CD8-positive, alpha-beta memory T cell (primary cell): ENCODE results near the gene SNX5. TPM values are rescaled to one million over a fixed set of nuclear protein-coding genes. Genes with fewer than 3 reads are reported as not detected.

Source experiments
- CTCF ChIA-PET: fragments of 350-600 bp; sonication (Branson Sonifier 250); formaldehyde crosslinking; loops from one replicate; lab custom pipeline; 2021; ENCODE audit warnings: antibody characterized with exemption; lab: Charles Lee
- POLR2A ChIA-PET: fragments of 350-600 bp; sonication (Branson Sonifier 250); formaldehyde crosslinking; loops from one replicate; lab custom pipeline; 2021; ENCODE audit warnings: antibody characterized with exemption; lab: Charles Lee
- DNase-seq, 5 donors: peaks; one replicate each; pipeline versions ENCODE4 v3.0.0 to v3.0.0-alpha.2; 2020 to 2022; ENCODE audit warnings: mixed read lengths in 1 of 5
- H3K27ac ChIP-seq: one replicate; pipeline ENCODE4 v1.7.0; 2013; ENCODE audit warnings: low read depth, mild to moderate bottlenecking, low read length, moderate library complexity
- H3K27me3 ChIP-seq: 2 replicates; pipeline ENCODE4 v1.7.0; 2013; ENCODE audit warnings: low read length, mild to moderate bottlenecking; ENCODE audit not compliant: insufficient read depth, poor library complexity, severe bottlenecking
- H3K36me3 ChIP-seq: 2 replicates; pipeline ENCODE4 v1.7.0; 2013; ENCODE audit warnings: mild to moderate bottlenecking, low read length, moderate library complexity; ENCODE audit not compliant: insufficient read depth
- H3K4me1 ChIP-seq: 2 replicates; pipeline ENCODE4 v1.7.0; 2013; ENCODE audit warnings: mild to moderate bottlenecking, low read length, moderate library complexity; ENCODE audit not compliant: insufficient read depth
- H3K4me3 ChIP-seq: 2 replicates; pipeline ENCODE4 v1.7.0; 2013; ENCODE audit warnings: mild to moderate bottlenecking, low read length
- H3K9me3 ChIP-seq: 2 replicates; pipeline ENCODE4 v1.7.0; 2013; ENCODE audit warnings: mild to moderate bottlenecking, low read length
- H3K27ac Mint-ChIP-seq, 8 donors: one replicate each; pipeline ENCODE4 v1.8.0; 2020 to 2021; ENCODE audit warnings: mixed read lengths in 8 of 8, mild to moderate bottlenecking in 6 of 8, inconsistent platforms in 3 of 8, moderate library complexity in 3 of 8
- H3K27me3 Mint-ChIP-seq, 2 donors: one replicate each; pipeline ENCODE4 v1.8.0; 2020 to 2021; ENCODE audit warnings: mixed read lengths in 2 of 2, mild to moderate bottlenecking in 1 of 2, moderate library complexity in 1 of 2
- H3K36me3 Mint-ChIP-seq, 3 donors: one replicate each; pipeline ENCODE4 v1.8.0; 2020 to 2021; ENCODE audit warnings: mixed read lengths in 3 of 3, inconsistent platforms in 1 of 3, mild to moderate bottlenecking in 1 of 3
- H3K4me1 Mint-ChIP-seq, 3 donors: one replicate each; pipeline ENCODE4 v1.8.0; 2020 to 2021; ENCODE audit warnings: mixed read lengths in 3 of 3, inconsistent platforms in 1 of 3, mild to moderate bottlenecking in 1 of 3
- H3K4me3 Mint-ChIP-seq, 7 donors: one replicate each; pipeline ENCODE4 v1.8.0; 2020 to 2021; ENCODE audit warnings: mixed read lengths in 7 of 7, mild to moderate bottlenecking in 6 of 7, moderate library complexity in 4 of 7, inconsistent platforms in 2 of 7
- H3K9me3 Mint-ChIP-seq, 5 donors: one replicate each; pipeline ENCODE4 v1.8.0; 2020 to 2022; ENCODE audit warnings: mixed read lengths in 5 of 5, mild to moderate bottlenecking in 3 of 5, moderate library complexity in 2 of 5, inconsistent platforms in 1 of 5
- polyA plus RNA-seq: library from polyadenylated mRNA; unstranded; fragments of 300-500 nt; fragmentation: Illumina TruSeq; gene quantifications from one replicate; pipeline ENCODE4 v1.2.3, GENCODE V29; 2021
- total RNA-seq, 2 experiments: library from RNA; stranded (reverse); gene quantifications; one replicate each; pipeline ENCODE4 v1.2.3, GENCODE V29; 2021

SNX5 gene
- total and polyA plus RNA-seq, 3 experiments from 2014 or later, result 89.0 to 191 (median 174) TPM

DNA sequence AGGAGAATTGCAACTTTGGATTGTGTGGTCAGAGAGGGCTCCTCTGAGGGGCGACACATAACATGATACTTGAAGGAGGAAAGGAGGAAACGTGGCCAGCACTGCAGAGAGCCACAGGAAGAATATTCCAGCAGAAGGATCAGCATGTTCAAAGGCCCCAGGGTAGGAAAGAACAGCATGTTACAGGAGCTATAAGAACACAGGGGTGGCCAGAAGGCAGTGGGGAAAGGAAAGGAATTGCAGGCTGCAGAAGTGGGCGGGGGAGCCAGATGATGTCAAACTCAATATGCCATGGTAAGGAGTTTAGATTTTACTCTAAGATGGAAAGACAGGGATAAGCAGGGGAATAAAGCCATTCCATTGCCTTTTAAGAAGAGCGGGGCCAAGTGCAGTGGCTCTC, 31.0 kb upstream of the SNX5 start:
- CTCF ChIA-PET, result interaction anchor here (2.1 kb wide), 1 partner anchor 317 kb away, joined by 8 read pairs; the partner anchor contains the start of gene RRBP1
- POLR2A ChIA-PET, result no interaction called here
- H3K9me3 Mint-ChIP-seq, result no peaks in the 10 kb centered on the region
- DNase-seq, result no peak
- peaks cover 3% of the 10 kb centered on the region for H3K4me1 ChIP-seq
- H3K27ac ChIP-seq, result no peak overlapping the region
- H3K36me3 Mint-ChIP-seq, result no peaks in the 10 kb centered on the region
- peaks cover 5 to 7% (median 6%) of the 10 kb centered on the region in 3 donors for H3K4me1 Mint-ChIP-seq
- H3K27me3 Mint-ChIP-seq, result no peaks in the 10 kb centered on the region
- H3K36me3 ChIP-seq, result no peaks in the 10 kb centered on the region
- no peak overlapping the region for H3K4me3 Mint-ChIP-seq
- no peak overlapping the region for H3K4me3 ChIP-seq
- H3K9me3 ChIP-seq, result no peaks in the 10 kb centered on the region
- no peaks in the 10 kb centered on the region for H3K27me3 ChIP-seq
- H3K27ac Mint-ChIP-seq, result peak overlapping the region in 1 of 8 donors; percentile 15

DNA sequence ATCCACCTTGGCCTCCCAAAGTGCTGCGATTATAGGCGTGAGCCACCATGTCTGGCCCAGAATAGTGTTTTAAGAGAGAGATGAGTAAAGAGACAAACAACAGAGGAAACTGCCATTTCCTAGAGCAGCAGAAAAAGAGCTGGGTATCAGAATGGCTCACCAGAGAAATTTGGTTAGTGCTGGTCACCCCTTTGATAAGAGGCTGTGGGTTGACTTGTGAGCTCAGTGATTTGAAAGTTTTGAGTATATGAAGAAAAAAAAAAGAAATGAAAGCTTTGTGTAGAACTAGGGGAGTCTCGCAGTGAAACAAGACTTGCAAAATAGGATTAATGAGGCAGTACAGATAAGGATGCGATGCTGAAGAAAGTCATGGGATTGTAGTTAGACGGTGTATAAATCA, 29.9 kb upstream of the SNX5 start:
- peaks cover 5 to 7% (median 6%) of the 10 kb centered on the region in 3 donors for H3K4me1 Mint-ChIP-seq
- Histone ChIP-seq H3K4me1 (peaks cover 3% of the 10 kb centered on the region), H3K9me3 (no peaks in the 10 kb centered on the region), H3K27ac (no peak overlapping the region), H3K36me3 (no peaks in the 10 kb centered on the region), H3K4me3 (no peak overlapping the region), H3K27me3 (no peaks in the 10 kb centered on the region)
- peak overlapping the region in 2 of 8 donors; percentile 28 to 30 for H3K27ac Mint-ChIP-seq
- POLR2A ChIA-PET, result no interaction called here
- H3K4me3 Mint-ChIP-seq, result no peak overlapping the region
- CTCF ChIA-PET, result interaction anchor here (0.8 to 2.1 kb wide), 2 partner anchors 30 to 316 kb away, joined by 3 to 8 read pairs; partner anchors contain the start of genes MGME1, RRBP1 and SNX5
- H3K27me3 Mint-ChIP-seq, result no peaks in the 10 kb centered on the region
- H3K9me3 Mint-ChIP-seq, result no peaks in the 10 kb centered on the region
- no peak for DNase-seq
- H3K36me3 Mint-ChIP-seq, result no peaks in the 10 kb centered on the region

DNA sequence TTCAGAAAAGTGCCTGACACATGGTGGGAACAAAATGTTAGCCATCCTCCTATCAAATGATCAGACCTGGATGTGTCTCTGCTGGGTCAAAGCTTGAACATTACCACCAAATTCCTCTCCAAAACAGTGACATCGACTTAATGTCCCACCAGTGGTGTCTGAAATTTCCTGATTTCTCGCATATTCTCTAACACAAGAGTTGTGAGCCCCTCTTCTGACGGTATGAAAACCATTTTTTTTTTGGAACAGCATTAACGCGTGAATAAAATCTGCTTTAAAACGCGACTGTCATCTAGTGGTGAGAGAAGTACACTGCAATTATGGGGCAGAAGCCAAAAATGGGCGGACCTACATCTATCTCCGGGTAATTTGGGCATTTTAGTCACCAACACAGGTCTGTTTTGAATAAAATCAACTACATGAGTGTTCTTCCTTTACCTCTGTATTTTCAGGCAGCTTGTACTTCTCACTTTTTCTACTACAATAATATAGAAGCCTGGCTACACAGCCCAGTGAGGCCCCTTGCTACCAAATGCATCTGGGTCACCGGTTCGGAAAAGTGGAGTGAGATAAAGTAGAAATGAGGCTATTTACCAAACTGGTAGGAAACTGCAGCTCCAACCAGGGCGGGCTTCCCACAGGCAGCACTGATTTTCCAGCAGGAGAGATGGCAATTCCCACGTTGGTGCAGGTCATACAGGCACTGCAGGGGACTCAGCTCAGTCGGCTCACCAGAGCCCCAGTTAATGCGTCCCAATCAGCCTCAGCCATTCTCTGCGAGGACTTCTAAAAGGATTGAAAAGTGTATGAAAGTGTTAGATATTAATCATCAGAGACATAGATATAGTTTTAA, 27.6 kb upstream of the SNX5 start:
- peak; percentile 3 to 59 (median 51) for DNase-seq
- H3K4me3 Mint-ChIP-seq, result no peak overlapping the region
- Histone ChIP-seq H3K36me3 (no peaks in the 10 kb centered on the region), H3K27me3 (no peaks in the 10 kb centered on the region), H3K4me1 (peaks cover 3% of the 10 kb centered on the region), H3K4me3 (no peak overlapping the region), H3K27ac (no peak overlapping the region), H3K9me3 (no peaks in the 10 kb centered on the region)
- H3K27ac Mint-ChIP-seq, result peak overlapping the region in 2 of 8 donors; percentile 9 to 19
- no peaks in the 10 kb centered on the region for H3K9me3 Mint-ChIP-seq
- no peaks in the 10 kb centered on the region for H3K36me3 Mint-ChIP-seq
- ChIA-PET CTCF (interaction anchor here (1.1 to 3.6 kb wide), 13 partner anchors 12 to 491 kb away, joined by 3 to 25 read pairs (median 5); partner anchors contain the start of genes DSTN, MGME1, RRBP1 and SNX5), POLR2A (no interaction called here)
- no peaks in the 10 kb centered on the region for H3K27me3 Mint-ChIP-seq
- peaks cover 5 to 7% (median 6%) of the 10 kb centered on the region in 3 donors for H3K4me1 Mint-ChIP-seq

GRCh38 chr20:17993546-17993945, 25.0 kb upstream of the SNX5 start:
- Histone ChIP-seq H3K4me3 (no peak overlapping the region), H3K27me3 (no peaks in the 10 kb centered on the region), H3K27ac (no peak overlapping the region), H3K36me3 (no peaks in the 10 kb centered on the region), H3K9me3 (no peaks in the 10 kb centered on the region), H3K4me1 (peaks cover 3% of the 10 kb centered on the region)
- POLR2A ChIA-PET, result no interaction called here
- DNase-seq, result no peak
- Mint-ChIP-seq H3K4me3 (no peak overlapping the region), H3K27me3 (no peaks in the 10 kb centered on the region), H3K27ac (no peak overlapping the region), H3K9me3 (no peaks in the 10 kb centered on the region), H3K4me1 (peaks cover 5 to 7% (median 6%) of the 10 kb centered on the region in 3 donors), H3K36me3 (peaks cover 0 to 17% (median 2%) of the 10 kb centered on the region in 3 donors)
- CTCF ChIA-PET, result interaction anchor here (0.9 to 1.8 kb wide), 3 partner anchors 54 to 488 kb away, joined by 3 to 7 read pairs (median 3); no protein-coding TSS in a partner anchor

DNA sequence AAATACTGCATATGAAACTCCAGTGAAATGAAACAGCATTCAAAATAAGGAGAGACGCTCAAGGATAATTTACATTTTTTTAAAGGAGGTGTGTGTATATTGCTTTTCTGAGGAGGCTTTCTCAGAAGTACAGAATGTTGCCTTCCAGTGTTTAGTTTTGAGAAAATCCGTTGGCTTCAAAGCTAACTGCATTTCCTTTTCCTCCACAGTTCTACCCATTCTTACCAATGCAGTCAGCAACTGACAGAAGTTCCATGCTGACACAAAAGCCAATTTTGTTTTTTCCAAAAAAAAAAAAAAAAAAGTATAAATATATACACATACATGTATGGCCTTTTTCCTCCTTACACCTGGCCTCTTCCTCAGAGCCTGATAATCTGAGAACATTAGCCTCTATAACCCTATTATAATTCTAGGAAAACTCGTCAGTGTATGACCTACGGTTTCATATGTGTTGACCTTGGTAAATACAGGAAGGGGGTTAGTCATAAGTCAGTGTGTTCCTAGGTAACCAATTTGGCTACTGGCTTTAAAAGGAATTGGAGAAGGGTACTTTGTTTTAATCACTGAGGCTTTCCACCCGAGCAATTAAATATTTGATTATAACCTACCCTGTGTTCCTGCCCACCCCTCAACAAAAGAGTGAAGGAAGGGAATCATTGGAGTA, 24.4 kb upstream of the SNX5 start:
- no peak overlapping the region for H3K4me3 Mint-ChIP-seq
- peaks cover 0 to 21% (median 2%) of the 10 kb centered on the region in 3 donors for H3K36me3 Mint-ChIP-seq
- H3K36me3 ChIP-seq, result no peaks in the 10 kb centered on the region
- H3K9me3 ChIP-seq, result no peaks in the 10 kb centered on the region
- H3K4me3 ChIP-seq, result no peak overlapping the region
- peak overlapping the region in 2 of 8 donors; percentile 9 to 54 for H3K27ac Mint-ChIP-seq
- ChIA-PET POLR2A (no interaction called here), CTCF (interaction anchor here (0.6 to 1.8 kb wide), 2 partner anchors 275 to 487 kb away, joined by 3 to 7 read pairs; no protein-coding TSS in a partner anchor)
- DNase-seq, result no peak
- no peak overlapping the region for H3K27ac ChIP-seq
- no peaks in the 10 kb centered on the region for H3K9me3 Mint-ChIP-seq
- H3K27me3 ChIP-seq, result no peaks in the 10 kb centered on the region
- peaks cover 8% of the 10 kb centered on the region for H3K4me1 ChIP-seq
- H3K27me3 Mint-ChIP-seq, result no peaks in the 10 kb centered on the region
- peaks cover 8 to 11% (median 9%) of the 10 kb centered on the region in 3 donors for H3K4me1 Mint-ChIP-seq

DNA sequence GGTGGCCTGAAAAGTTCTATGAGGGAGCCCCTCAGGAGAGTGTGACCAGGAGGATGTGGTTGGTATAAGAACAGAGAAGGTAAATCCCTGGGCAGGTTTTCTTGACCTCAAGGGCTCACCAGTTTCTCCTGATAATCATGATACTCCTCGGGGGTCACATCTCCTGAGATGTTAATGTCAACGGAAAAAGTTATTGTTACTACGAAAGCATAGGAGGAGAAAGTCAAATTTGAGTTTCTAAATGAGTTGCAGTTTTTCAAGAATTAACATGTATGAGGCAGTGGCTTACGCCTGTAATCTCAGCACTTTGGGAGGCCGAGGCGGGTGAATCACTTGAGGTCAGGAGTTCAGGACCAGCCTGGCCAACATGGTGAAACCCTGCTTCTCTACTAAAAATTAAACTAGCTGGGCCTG, 23.6 kb upstream of the SNX5 start:
- H3K4me1 ChIP-seq, result peaks cover 16% of the 10 kb centered on the region
- no peak for DNase-seq
- ChIA-PET CTCF (interaction anchor here (0.6 to 1.8 kb wide), 2 partner anchors 276 to 486 kb away, joined by 3 to 7 read pairs; no protein-coding TSS in a partner anchor), POLR2A (no interaction called here)
- no peaks in the 10 kb centered on the region for H3K27me3 Mint-ChIP-seq
- H3K4me3 Mint-ChIP-seq, result peak overlapping the region in 1 of 7 donors; percentile 13
- H3K4me3 ChIP-seq, result no peak overlapping the region
- H3K27ac Mint-ChIP-seq, result peak overlapping the region in 4 of 8 donors; percentile 15 to 50 (median 32)
- H3K36me3 Mint-ChIP-seq, result peaks cover 0 to 26% (median 5%) of the 10 kb centered on the region in 3 donors
- no peaks in the 10 kb centered on the region for H3K9me3 ChIP-seq
- no peak overlapping the region for H3K27ac ChIP-seq
- no peaks in the 10 kb centered on the region for H3K36me3 ChIP-seq
- H3K27me3 ChIP-seq, result no peaks in the 10 kb centered on the region
- H3K9me3 Mint-ChIP-seq, result no peaks in the 10 kb centered on the region
- peaks cover 14 to 18% (median 14%) of the 10 kb centered on the region in 3 donors for H3K4me1 Mint-ChIP-seq

DNA sequence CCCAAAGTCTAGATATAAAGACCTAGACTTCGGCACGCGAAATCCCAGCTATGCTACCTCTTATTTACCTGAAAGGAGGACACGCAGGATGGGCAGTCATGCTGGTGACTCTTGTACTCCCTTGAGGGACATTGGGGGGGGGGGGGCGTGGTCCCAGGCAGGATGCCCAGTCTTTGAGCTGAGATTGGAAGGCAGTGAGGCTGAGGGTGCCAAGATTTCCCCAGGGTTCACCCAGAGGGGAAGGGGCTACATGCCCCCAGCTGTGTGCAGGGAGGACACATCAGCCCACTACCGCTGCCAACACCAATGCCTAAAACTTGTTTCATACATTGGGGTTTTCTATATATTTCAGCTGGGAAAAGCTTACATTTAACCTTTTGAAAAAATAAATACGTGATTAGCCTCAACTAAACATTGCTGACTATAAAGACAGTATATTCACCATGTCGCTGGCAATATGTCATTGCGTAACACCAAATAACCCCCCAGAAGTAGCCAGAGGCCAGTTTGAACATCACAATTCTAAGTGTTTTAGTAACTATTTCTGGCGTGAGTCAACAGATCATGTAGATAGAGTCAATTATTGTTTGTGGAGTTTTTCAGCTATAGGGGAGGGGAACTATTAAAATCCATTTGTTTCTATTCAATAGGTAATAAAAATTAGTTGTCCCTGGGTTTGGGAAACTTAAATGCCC, 21.8 kb upstream of the SNX5 start:
- Mint-ChIP-seq H3K27me3 (no peaks in the 10 kb centered on the region), H3K27ac (no peak overlapping the region), H3K4me3 (no peak overlapping the region), H3K9me3 (no peaks in the 10 kb centered on the region), H3K36me3 (peaks cover 0 to 31% (median 5%) of the 10 kb centered on the region in 3 donors), H3K4me1 (peaks cover 7 to 11% (median 10%) of the 10 kb centered on the region in 3 donors)
- peaks cover 13% of the 10 kb centered on the region for H3K4me1 ChIP-seq
- no peaks in the 10 kb centered on the region for H3K9me3 ChIP-seq
- H3K27ac ChIP-seq, result no peak overlapping the region
- ChIA-PET POLR2A (interaction anchor here (0.6 kb wide), 1 partner anchor 375 kb away, joined by 3 read pairs; no protein-coding TSS in a partner anchor), CTCF (interaction anchor here (1.4 kb wide), 1 partner anchor 307 kb away, joined by 3 read pairs; no protein-coding TSS in a partner anchor)
- H3K36me3 ChIP-seq, result no peaks in the 10 kb centered on the region
- no peak overlapping the region for H3K4me3 ChIP-seq
- H3K27me3 ChIP-seq, result no peaks in the 10 kb centered on the region
- DNase-seq, result no peak
